ENCODE results near the gene HRAS. TPM values are rescaled to one million over a fixed set of nuclear protein-coding genes. Genes with fewer than 3 reads are reported as not detected.

HRAS gene
- polyA plus RNA-seq, 1 of the 3 experiments (the other 2 are of a cell fraction): 217 TPM

DNA sequence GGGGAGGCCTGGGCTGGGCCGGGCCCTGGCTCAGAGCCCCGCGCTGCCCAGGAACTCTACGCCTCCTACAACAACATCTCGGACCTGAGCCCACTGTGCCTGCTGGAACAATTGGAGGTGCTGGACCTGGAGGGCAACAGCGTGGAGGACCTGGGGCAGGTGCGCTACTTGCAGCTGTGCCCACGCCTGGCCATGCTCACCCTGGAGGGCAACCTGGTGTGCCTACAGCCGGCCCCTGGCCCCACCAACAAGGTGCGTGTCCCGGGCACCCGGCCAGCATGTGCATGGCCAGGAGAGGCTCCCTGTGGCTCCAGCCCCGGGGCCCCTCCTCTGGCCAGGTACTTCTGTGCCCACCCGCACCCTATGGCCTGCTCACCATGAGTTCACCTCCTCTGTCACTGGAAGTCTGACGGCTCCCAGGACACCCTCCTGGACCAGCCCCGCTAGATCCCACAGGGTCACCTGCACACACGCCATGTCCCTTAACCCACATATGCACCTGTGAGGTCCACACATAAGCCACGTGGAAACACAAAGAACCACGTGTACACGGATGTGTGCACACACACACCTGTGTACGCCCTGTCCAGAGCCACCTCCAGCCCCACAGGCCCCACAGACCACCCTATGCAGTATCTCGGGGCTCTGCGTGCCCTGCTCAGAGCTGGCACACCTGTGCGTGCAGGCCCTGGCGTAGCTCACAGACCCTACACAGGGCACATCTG, 14.8 kb upstream of the HRAS start:
- Histone ChIP-seq H3K4me3 (ENCODE audit: low read depth in 2 of 2, low read length in 1 of 2) (no peak overlapping the region), H3K79me2 (ENCODE audit: insufficient read depth) (no peaks in the 10 kb centered on the region), H3K4me1 (ENCODE audit: control insufficient read depth in 1 of 2, insufficient read depth in 2 of 2, low read depth in 1 of 2, low read length in 1 of 2) (peaks cover 0 to 12% of the 10 kb centered on the region in 2 experiments; a peak in 1 of 4 replicates), H3K36me3 (replicated peaks in 1 of 2; ENCODE audit: control insufficient read depth in 1 of 2, insufficient read depth in 2 of 2, low read length in 1 of 2) (no peaks in the 10 kb centered on the region), H3K27me3 (ENCODE audit: insufficient read depth) (no peaks in the 10 kb centered on the region), H2AFZ (ENCODE audit: low read depth) (no peak overlapping the region), H3F3A (replicated peaks; ENCODE audit: insufficient read depth) (no peaks in the 10 kb centered on the region), H3K27ac (ENCODE audit: low read depth in 2 of 2, low read length in 1 of 2) (no peak overlapping the region), H3K9ac (no peak overlapping the region), H3K9me2 (no peaks in the 10 kb centered on the region), H3K4me2 (no peak overlapping the region), H4K20me1 (ENCODE audit: insufficient read depth) (no peaks in the 10 kb centered on the region), H3K9me3 (no peaks in the 10 kb centered on the region)
- DNase-seq: no peak
- 78% methylated on average over 5 of the region's 25 CpGs for WGBS (ENCODE audit: low lambda C conversion rate)
- TF ChIP-seq EP300 (IDR thresholded peaks at IDR 0.05; ENCODE audit: borderline replicate concordance in 1 of 2, low read depth in 1 of 2, low read length in 1 of 2): no peak
- no peak for TF ChIP-seq NFIC (IDR thresholded peaks at IDR 0.05; ENCODE audit: borderline replicate concordance)
- TF ChIP-seq GABPA (IDR thresholded peaks at IDR 0.05; ENCODE audit: low read depth): no peak
- TF ChIP-seq CTCF (IDR thresholded peaks at IDR 0.05): no peak
- TF ChIP-seq JUND (IDR thresholded peaks at IDR 0.05): no peak
- TF ChIP-seq TAF1 (IDR thresholded peaks at IDR 0.05; ENCODE audit: borderline replicate concordance, low read depth, low read length): no peak
- TF ChIP-seq EZH2phosphoT487 (IDR thresholded peaks at IDR 0.05; ENCODE audit: borderline replicate concordance, low read depth): no peak
- no peak for TF ChIP-seq GATA2 (CRISPR knock-in tag; IDR thresholded peaks at IDR 0.05)
- no peak for TF ChIP-seq POLR2AphosphoS5 (IDR thresholded peaks at IDR 0.05; ENCODE audit: low read depth, low read length)
- no peak for TF ChIP-seq MXI1 (IDR thresholded peaks at IDR 0.05; ENCODE audit: low read depth, low read length)
- TF ChIP-seq MAX (IDR thresholded peaks at IDR 0.05; ENCODE audit: low read depth): no peak
- ChIA-PET CTCF (interaction anchor here (0.8 to 0.9 kb wide), 2 partner anchors 10 to 147 kb away, joined by 3 read pairs; no protein-coding TSS in a partner anchor), POLR2A (no interaction called here)

GRCh38 chr11:548700-549603, 13.6 kb upstream of the HRAS start:
- Histone ChIP-seq H3K4me3 (ENCODE audit: low read depth in 2 of 2, low read length in 1 of 2) (no peak overlapping the region), H3K9ac (no peak overlapping the region), H3K9me2 (no peaks in the 10 kb centered on the region), H3F3A (replicated peaks; ENCODE audit: insufficient read depth) (no peaks in the 10 kb centered on the region), H3K27ac (ENCODE audit: low read depth in 2 of 2, low read length in 1 of 2) (no peak overlapping the region), H4K20me1 (ENCODE audit: insufficient read depth) (no peaks in the 10 kb centered on the region), H3K79me2 (ENCODE audit: insufficient read depth) (no peaks in the 10 kb centered on the region), H2AFZ (ENCODE audit: low read depth) (no peak overlapping the region), H3K9me3 (no peaks in the 10 kb centered on the region), H3K4me1 (ENCODE audit: control insufficient read depth in 1 of 2, insufficient read depth in 2 of 2, low read depth in 1 of 2, low read length in 1 of 2) (peaks cover 0 to 4% of the 10 kb centered on the region in 2 experiments; a peak in 1 of 4 replicates), H3K36me3 (replicated peaks in 1 of 2; ENCODE audit: control insufficient read depth in 1 of 2, insufficient read depth in 2 of 2, low read length in 1 of 2) (no peaks in the 10 kb centered on the region), H3K27me3 (ENCODE audit: insufficient read depth) (no peaks in the 10 kb centered on the region), H3K4me2 (no peak overlapping the region)
- DNase-seq: no peak
- POLR2A ChIA-PET: no interaction called here
- 78% methylated on average over 30 of the region's 32 CpGs for WGBS (ENCODE audit: low lambda C conversion rate)
- TF ChIP-seq GABPA (IDR thresholded peaks at IDR 0.05; ENCODE audit: low read depth): no peak
- TF ChIP-seq MEF2A (IDR thresholded peaks at IDR 0.05; ENCODE audit: borderline replicate concordance, low read depth): no peak
- CTCF ChIA-PET: interaction anchor here (1.5 kb wide), 1 partner anchor 179 kb away, joined by 7 read pairs; no protein-coding TSS in a partner anchor
